Progenitor cell of endocrine pancreas (in vitro differentiated cells): Measurements from ENCODE around the gene FBXL7. TPM values are rescaled to one million over a fixed set of nuclear protein-coding genes. Genes with fewer than 3 reads are reported as not detected.

Experiments used
- DNase-seq: peaks from one replicate; pipeline ENCODE4 v3.0.0; 2021; ENCODE audit warnings: low spot score; ENCODE audit not compliant: unreplicated experiment
- H3K27ac Mint-ChIP-seq: 2 replicates; pipeline ENCODE4 v1.8.0; 2021; ENCODE audit warnings: mild to moderate bottlenecking, moderate library complexity, mixed read lengths
- H3K27me3 Mint-ChIP-seq: 2 replicates; pipeline ENCODE4 v1.8.0; 2021; ENCODE audit warnings: mixed read lengths
- H3K36me3 Mint-ChIP-seq: 2 replicates; pipeline ENCODE4 v1.8.0; 2022; ENCODE audit warnings: mixed read lengths; ENCODE audit not compliant: insufficient read depth
- H3K4me1 Mint-ChIP-seq: 2 replicates; pipeline ENCODE4 v1.8.0; 2021; ENCODE audit warnings: low read depth, mixed read lengths
- H3K4me3 Mint-ChIP-seq: 2 replicates; pipeline ENCODE4 v1.8.0; 2021; ENCODE audit warnings: low read depth, mild to moderate bottlenecking, moderate library complexity, mixed read lengths
- H3K9me3 Mint-ChIP-seq: 2 replicates; pipeline ENCODE4 v1.8.0; 2021; ENCODE audit warnings: low read depth, mixed read lengths
- total RNA-seq: library from RNA; stranded (reverse); gene quantifications from 2 replicates; pipeline ENCODE4 v1.2.1, GENCODE V29; 2021
- TF ChIP-seq, protein P1 (sequence below): fragments of 200-600 bp; sonication (generic); IDR thresholded peaks from one replicate; pipeline ENCODE4 v1.5.0; 2021; ENCODE audit warnings: antibody characterized with exemption, mild to moderate bottlenecking; ENCODE audit not compliant: unreplicated experiment

FBXL7 gene
- total RNA-seq, 1 donor from 2014 or later = 15.4 TPM

DNA sequence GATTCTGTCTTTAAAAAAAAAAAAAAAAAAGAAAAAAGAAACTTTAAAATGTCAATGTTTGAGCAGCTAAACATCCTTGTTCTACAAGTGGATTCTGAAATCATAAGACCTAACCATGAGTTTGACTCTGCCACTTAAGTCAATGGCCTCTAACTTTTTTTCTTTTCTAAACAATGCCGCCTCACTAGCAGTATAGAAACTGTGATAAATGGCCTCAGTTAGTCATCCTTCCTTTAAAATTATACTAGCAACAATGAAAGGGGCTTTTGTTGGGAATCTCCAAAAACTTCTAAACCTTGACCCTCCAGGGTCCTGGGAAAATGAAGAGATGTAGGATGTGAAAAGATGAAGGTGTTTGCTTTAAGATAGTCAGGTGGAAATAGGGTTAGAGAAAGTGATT is 71.1 kb downstream of the FBXL7 start:
- no peak overlapping the region for H3K4me3 Mint-ChIP-seq
- no peak overlapping the region for H3K27ac Mint-ChIP-seq
- H3K27me3 Mint-ChIP-seq = no peaks in the 10 kb centered on the region
- peaks cover 13% of the 10 kb centered on the region for H3K4me1 Mint-ChIP-seq
- TF ChIP-seq, protein P1, sequence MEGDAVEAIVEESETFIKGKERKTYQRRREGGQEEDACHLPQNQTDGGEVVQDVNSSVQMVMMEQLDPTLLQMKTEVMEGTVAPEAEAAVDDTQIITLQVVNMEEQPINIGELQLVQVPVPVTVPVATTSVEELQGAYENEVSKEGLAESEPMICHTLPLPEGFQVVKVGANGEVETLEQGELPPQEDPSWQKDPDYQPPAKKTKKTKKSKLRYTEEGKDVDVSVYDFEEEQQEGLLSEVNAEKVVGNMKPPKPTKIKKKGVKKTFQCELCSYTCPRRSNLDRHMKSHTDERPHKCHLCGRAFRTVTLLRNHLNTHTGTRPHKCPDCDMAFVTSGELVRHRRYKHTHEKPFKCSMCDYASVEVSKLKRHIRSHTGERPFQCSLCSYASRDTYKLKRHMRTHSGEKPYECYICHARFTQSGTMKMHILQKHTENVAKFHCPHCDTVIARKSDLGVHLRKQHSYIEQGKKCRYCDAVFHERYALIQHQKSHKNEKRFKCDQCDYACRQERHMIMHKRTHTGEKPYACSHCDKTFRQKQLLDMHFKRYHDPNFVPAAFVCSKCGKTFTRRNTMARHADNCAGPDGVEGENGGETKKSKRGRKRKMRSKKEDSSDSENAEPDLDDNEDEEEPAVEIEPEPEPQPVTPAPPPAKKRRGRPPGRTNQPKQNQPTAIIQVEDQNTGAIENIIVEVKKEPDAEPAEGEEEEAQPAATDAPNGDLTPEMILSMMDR = no peak
- DNase-seq = no peak
- H3K9me3 Mint-ChIP-seq = peaks cover 4% of the 10 kb centered on the region
- H3K36me3 Mint-ChIP-seq = peaks cover 3% of the 10 kb centered on the region

DNA sequence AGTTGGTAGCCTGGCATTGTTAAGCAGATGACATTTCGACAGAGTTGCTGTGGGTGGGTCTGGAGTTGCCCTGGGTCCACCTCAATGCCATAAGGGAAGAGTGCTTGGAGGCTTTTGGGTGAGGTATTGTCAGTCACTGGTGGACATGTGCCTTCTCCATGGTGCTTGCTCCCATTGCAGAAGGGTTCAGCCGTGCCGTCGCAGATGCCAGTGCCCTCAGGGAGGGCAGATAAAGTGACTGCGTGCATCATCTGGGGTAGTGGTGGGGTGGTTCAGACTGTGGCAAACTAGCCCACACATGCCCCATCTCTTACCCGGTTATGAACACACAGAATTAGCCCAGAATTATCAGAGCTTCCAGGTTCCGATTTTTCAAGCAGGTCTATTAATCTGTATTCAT is 71.6 kb downstream of the FBXL7 start:
- DNase-seq = no peak
- Mint-ChIP-seq H3K9me3 (peaks cover 4% of the 10 kb centered on the region), H3K36me3 (peaks cover 3% of the 10 kb centered on the region), H3K4me1 (peaks cover 14% of the 10 kb centered on the region), H3K4me3 (no peak overlapping the region), H3K27ac (no peak overlapping the region), H3K27me3 (no peaks in the 10 kb centered on the region)
- TF ChIP-seq, protein P1 = no peak

DNA sequence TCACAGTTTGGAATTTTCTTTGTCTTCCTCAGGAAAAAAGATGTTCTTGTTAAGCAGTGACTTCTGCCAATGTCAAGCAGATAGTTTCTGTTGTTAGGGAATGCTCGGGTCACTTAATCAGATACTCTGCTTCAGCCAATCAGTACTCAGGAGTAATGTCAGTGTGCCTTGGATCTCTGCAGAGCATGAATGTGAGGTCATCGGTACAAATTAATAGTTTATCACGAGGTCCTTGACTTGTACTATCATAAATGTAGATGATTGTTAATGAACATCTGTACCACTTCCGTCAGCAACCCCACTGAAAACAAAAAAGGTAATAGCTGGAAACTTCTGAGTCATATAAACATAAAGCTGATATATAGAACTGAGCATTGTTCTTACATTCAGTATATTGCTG is 73.6 kb downstream of the FBXL7 start:
- no peaks in the 10 kb centered on the region for H3K27me3 Mint-ChIP-seq
- TF ChIP-seq, protein P1 = no peak
- peaks cover 3% of the 10 kb centered on the region for H3K36me3 Mint-ChIP-seq
- H3K4me3 Mint-ChIP-seq = no peak overlapping the region
- peaks cover 19% of the 10 kb centered on the region for H3K4me1 Mint-ChIP-seq
- H3K27ac Mint-ChIP-seq = no peak overlapping the region
- no peak for DNase-seq
- H3K9me3 Mint-ChIP-seq = peaks cover 4% of the 10 kb centered on the region

DNA sequence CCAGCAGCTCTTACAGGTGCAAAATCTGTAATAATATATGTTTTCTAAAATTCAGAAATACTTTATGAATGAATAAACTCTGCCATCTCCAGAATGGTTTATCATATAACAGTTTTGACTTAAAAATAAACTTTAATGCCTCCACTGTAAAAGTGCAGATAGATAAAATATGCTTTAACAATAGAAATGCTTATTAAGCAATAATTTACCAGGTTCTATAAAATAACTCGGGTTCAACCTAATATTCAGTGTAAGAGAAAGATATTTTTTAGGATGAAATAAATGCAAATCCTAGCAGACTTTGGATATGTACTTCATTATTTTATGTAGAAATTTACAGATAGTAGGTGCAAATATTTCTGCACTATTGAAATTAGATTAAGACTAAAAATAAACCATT is 74.1 kb downstream of the FBXL7 start:
- H3K9me3 Mint-ChIP-seq = peaks cover 4% of the 10 kb centered on the region
- DNase-seq = no peak
- TF ChIP-seq, protein P1 = no peak
- H3K4me1 Mint-ChIP-seq = peaks cover 19% of the 10 kb centered on the region
- H3K4me3 Mint-ChIP-seq = no peak overlapping the region
- H3K27ac Mint-ChIP-seq = no peak overlapping the region
- H3K36me3 Mint-ChIP-seq = peaks cover 3% of the 10 kb centered on the region
- H3K27me3 Mint-ChIP-seq = no peaks in the 10 kb centered on the region

DNA sequence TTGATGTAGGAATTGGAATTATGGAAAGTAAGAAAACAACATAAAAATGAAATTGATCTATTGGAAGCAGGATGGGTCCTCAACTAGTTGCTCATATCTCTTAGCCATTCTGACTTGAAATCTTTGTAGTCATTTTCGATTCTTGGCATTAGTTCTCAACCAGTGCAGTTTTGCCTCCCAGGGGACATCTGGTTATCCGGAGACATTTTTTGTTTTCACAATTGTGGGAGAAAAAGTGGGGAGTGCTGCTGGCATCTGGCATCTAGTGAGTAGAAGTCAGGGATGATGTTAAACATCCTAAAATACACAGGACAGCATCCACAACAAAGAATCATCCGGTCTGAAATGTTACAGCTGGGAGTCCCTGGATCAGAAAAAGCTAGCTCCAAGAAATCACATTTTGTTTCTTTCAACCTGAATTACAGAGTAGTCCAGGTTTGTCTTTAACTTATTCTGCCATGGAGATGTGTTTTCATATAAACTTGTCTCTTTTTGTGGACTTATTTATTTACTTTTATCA is 74.9 kb downstream of the FBXL7 start:
- Mint-ChIP-seq H3K36me3 (peaks cover 3% of the 10 kb centered on the region), H3K4me1 (peaks cover 19% of the 10 kb centered on the region), H3K4me3 (no peak overlapping the region), H3K27me3 (no peaks in the 10 kb centered on the region), H3K9me3 (peaks cover 4% of the 10 kb centered on the region), H3K27ac (no peak overlapping the region)
- no peak for DNase-seq
- TF ChIP-seq, protein P1 = no peak
